ENCODE measurements around the gene ACTL6B. TPM values are rescaled to one million over a fixed set of nuclear protein-coding genes. Genes with fewer than 3 reads are reported as not detected.
A peak's percentile ranks its signal among the peaks of the same experiment; 100 is the strongest.

The ACTL6B gene
- total and polyA plus RNA-seq, 9 of the 15 experiments (the other 6 are each of a cell fraction or from before 2014, with no cell fraction given): not detected

- 0 out of 2 replicates have a peak, but pooled peaks have one; percentile 41 for TF ChIP-seq HINFP (tag; conservative IDR thresholded peaks at IDR 0.05; ENCODE audit: low read depth)
- TF ChIP-seq BRCA1 (IDR thresholded peaks at IDR 0.05): no peak
- no peak for TF ChIP-seq BRCA1 (CRISPR knock-in tag; IDR thresholded peaks at IDR 0.05)
- no peak for TF ChIP-seq ZBTB34 (CRISPR knock-in tag; IDR thresholded peaks at IDR 0.05)
- TF ChIP-seq MCM7 (IDR thresholded peaks at IDR 0.05): no peak
- peak in 1 of 3 experiments; percentile 38 for TF ChIP-seq YY1 (IDR thresholded peaks at IDR 0.05; ENCODE audit: borderline replicate concordance in 1 of 3, control insufficient read depth in 1 of 3, extremely low read depth in 1 of 3, insufficient read depth in 3 of 3, insufficient read length in 1 of 3, insufficient replicate concordance in 2 of 3, low read depth in 1 of 3, low read length in 2 of 3)
- TF ChIP-seq ETS2 (tag; IDR thresholded peaks at IDR 0.05; ENCODE audit: borderline replicate concordance, poor library complexity, severe bottlenecking): no peak
- TF ChIP-seq E2F5 (CRISPR knock-in tag; IDR thresholded peaks at IDR 0.05): no peak
- peak; percentile 90 to 99 (median 94) for TF ChIP-seq CTCF (IDR thresholded peaks at IDR 0.05 in 2 of 3, conservative IDR thresholded peaks at IDR 0.05 in 1 of 3; ENCODE audit: insufficient read depth in 2 of 3, low read depth in 1 of 3, low read length in 3 of 3)
- TF ChIP-seq KDM4B (IDR thresholded peaks at IDR 0.05; ENCODE audit: borderline replicate concordance in 2 of 2, low read depth in 1 of 2): peak in 1 of 2 experiments; percentile 61; a peak in 1 of 4 replicates
- no peak for TF ChIP-seq TSC22D4 (tag; IDR thresholded peaks at IDR 0.05)
These were observed 49.1 kb upstream of the ACTL6B start (continued) for GRCh38 chr7:100705320-100705752.

Measured in K562 (cell line).